Measurements from ENCODE around the gene MPIG6B.

Gene MPIG6B

GRCh38 chr6:31767096-31767645, 44.0 kb downstream of the MPIG6B start:
- in situ Hi-C loops (cut with MboI; ENCODE audit: low sequenced_read_pairs) = no loop called here
- Histone ChIP-seq H3K9me3 (no peaks in the 10 kb centered on the region), H3K4me1 (peaks cover 5% of the 10 kb centered on the region), H3K4me3 (no peak overlapping the region), H3K27me3 (ENCODE audit: low read depth) (no peaks in the 10 kb centered on the region), H3K36me3 (replicated peaks) (peaks cover 30% of the 10 kb centered on the region)
- DNase-seq (ENCODE audit: low spot score in 2 of 2) = no peak

- DNase-seq (ENCODE audit: low spot score in 2 of 2) = no peak
- no peak overlapping the region for H3K4me3 ChIP-seq
- H3K9me3 ChIP-seq = no peaks in the 10 kb centered on the region
- no peaks in the 10 kb centered on the region; the same call in 1 of the 2 replicates for H3K4me1 ChIP-seq
- no peaks in the 10 kb centered on the region for H3K27me3 ChIP-seq (ENCODE audit: low read depth)
- in situ Hi-C loops (cut with MboI; ENCODE audit: low sequenced_read_pairs) = no loop called here
- H3K36me3 ChIP-seq (replicated peaks) = peaks cover 15% of the 10 kb centered on the region
Measured at GRCh38 chr6:31768363-31769257, 45.4 kb downstream of the MPIG6B start.

GRCh38 chr6:31769684-31770371, 46.7 kb downstream of the MPIG6B start:
- H3K4me1 ChIP-seq = no peaks in the 10 kb centered on the region; the same call in 1 of the 2 replicates
- H3K27me3 ChIP-seq (ENCODE audit: low read depth) = no peaks in the 10 kb centered on the region
- peak; percentile 40 to 86 for DNase-seq (ENCODE audit: low spot score in 2 of 2)
- H3K9me3 ChIP-seq = no peaks in the 10 kb centered on the region
- peaks cover 3% of the 10 kb centered on the region for H3K36me3 ChIP-seq (replicated peaks)
- H3K4me3 ChIP-seq = no peak overlapping the region
- in situ Hi-C loops (cut with MboI; ENCODE audit: low sequenced_read_pairs) = no loop called here

- no peak for DNase-seq (ENCODE audit: low spot score in 2 of 2)
- Histone ChIP-seq H3K4me3 (no peak overlapping the region), H3K4me1 (no peaks in the 10 kb centered on the region; the same call in 1 of the 2 replicates), H3K36me3 (replicated peaks) (no peaks in the 10 kb centered on the region; the same call in 1 of the 2 replicates), H3K27me3 (ENCODE audit: low read depth) (no peaks in the 10 kb centered on the region), H3K9me3 (no peaks in the 10 kb centered on the region)
- in situ Hi-C loops (cut with MboI; ENCODE audit: low sequenced_read_pairs) = no loop called here
Measured at GRCh38 chr6:31770860-31771259, 47.7 kb downstream of the MPIG6B start.

GRCh38 chr6:31771992-31772358, 48.8 kb downstream of the MPIG6B start:
- no peak overlapping the region for H3K4me3 ChIP-seq
- H3K9me3 ChIP-seq = no peaks in the 10 kb centered on the region
- in situ Hi-C loops (cut with MboI; ENCODE audit: low sequenced_read_pairs) = no loop called here
- peaks cover 2% of the 10 kb centered on the region for H3K4me1 ChIP-seq
- no peaks in the 10 kb centered on the region for H3K36me3 ChIP-seq (replicated peaks)
- DNase-seq (ENCODE audit: low spot score in 2 of 2) = no peak
- H3K27me3 ChIP-seq (ENCODE audit: low read depth) = no peaks in the 10 kb centered on the region

GRCh38 chr6:31775184-31775583, 52.0 kb downstream of the MPIG6B start:
- H3K4me1 ChIP-seq = peaks cover 6% of the 10 kb centered on the region
- in situ Hi-C loops (cut with MboI; ENCODE audit: low sequenced_read_pairs) = no loop called here
- H3K36me3 ChIP-seq (replicated peaks) = peaks cover 25% of the 10 kb centered on the region
- H3K4me3 ChIP-seq = no peak overlapping the region
- DNase-seq (ENCODE audit: low spot score in 2 of 2) = no peak
- H3K27me3 ChIP-seq (ENCODE audit: low read depth) = no peaks in the 10 kb centered on the region
- H3K9me3 ChIP-seq = no peaks in the 10 kb centered on the region

- no peak for DNase-seq (ENCODE audit: low spot score in 2 of 2)
- Histone ChIP-seq H3K27me3 (ENCODE audit: low read depth) (no peaks in the 10 kb centered on the region), H3K9me3 (no peaks in the 10 kb centered on the region), H3K4me1 (peaks cover 6% of the 10 kb centered on the region), H3K4me3 (no peak overlapping the region), H3K36me3 (replicated peaks) (peaks cover 32% of the 10 kb centered on the region)
- in situ Hi-C loops (cut with MboI; ENCODE audit: low sequenced_read_pairs) = no loop called here
Measured at GRCh38 chr6:31775633-31776484, 52.7 kb downstream of the MPIG6B start.

Measured in HAP-1 (cell line).